Loucy (cell line): ENCODE results near the gene KRT76.

Experiments used
- H2AFZ ChIP-seq: fragments of 200-600 bp; sonication (generic); 2 replicates; pipeline ENCODE4 v1.6.0; 2016; ENCODE audit warnings: antibody characterized with exemption, mild to moderate bottlenecking, low read length, moderate library complexity
- H3F3A ChIP-seq: fragments of 200-600 bp; 2 replicates; pipeline ENCODE4 v1.6.0; 2016; ENCODE audit warnings: antibody characterized with exemption, low read depth, mild to moderate bottlenecking
- H3K27me3 ChIP-seq: fragments of 200-600 bp; sonication (generic); 2 replicates; pipeline ENCODE4 v1.6.1; 2014; ENCODE audit warnings: low read length, mild to moderate bottlenecking; ENCODE audit not compliant: insufficient read depth, poor library complexity, severe bottlenecking
- H3K36me3 ChIP-seq: fragments of 200-600 bp; sonication (generic); 2 replicates; pipeline ENCODE4 v1.6.1; 2016; ENCODE audit warnings: low read length; ENCODE audit not compliant: insufficient read depth
- H3K4me1 ChIP-seq: fragments of 200-600 bp; sonication (generic); 2 replicates; pipeline ENCODE4 v1.5.1; 2014; ENCODE audit warnings: low read length, mild to moderate bottlenecking; ENCODE audit not compliant: insufficient read depth, poor library complexity, severe bottlenecking
- H3K4me2 ChIP-seq: fragments of 200-600 bp; sonication (generic); 2 replicates; pipeline ENCODE4 v1.6.0; 2014; ENCODE audit warnings: antibody characterized with exemption, low read length, low read depth, mild to moderate bottlenecking; ENCODE audit not compliant: poor library complexity, severe bottlenecking
- H3K4me3 ChIP-seq: fragments of 200-600 bp; sonication (generic); 2 replicates; pipeline ENCODE4 v1.5.1; 2014; ENCODE audit warnings: low read length, mild to moderate bottlenecking, mixed read lengths; ENCODE audit not compliant: poor library complexity, severe bottlenecking
- H3K79me2 ChIP-seq: fragments of 200-600 bp; sonication (generic); 2 replicates; pipeline ENCODE4 v1.6.1; 2014; ENCODE audit warnings: low read length; ENCODE audit not compliant: insufficient read depth
- H3K9ac ChIP-seq: fragments of 200-600 bp; sonication (generic); 2 replicates; pipeline ENCODE4 v1.6.0; 2014; ENCODE audit warnings: mild to moderate bottlenecking, low read depth, low read length, moderate library complexity; ENCODE audit not compliant: poor library complexity, severe bottlenecking
- H3K9me2 ChIP-seq: fragments of 200-600 bp; sonication (generic); replicated peaks from 2 replicates; pipeline ENCODE4 v1.6.1; 2016; ENCODE audit warnings: low read depth, low read length, mixed read lengths
- H3K9me3 ChIP-seq: fragments of 200-600 bp; sonication (generic); 2 replicates; pipeline ENCODE4 v1.6.1; 2014; ENCODE audit warnings: mild to moderate bottlenecking, antibody characterized with exemption, low read length, low read depth; ENCODE audit not compliant: insufficient read depth
- H4K20me1 ChIP-seq: fragments of 200-600 bp; sonication (generic); 2 replicates; pipeline ENCODE4 v1.6.0; 2014; ENCODE audit warnings: antibody characterized with exemption, low read length, mild to moderate bottlenecking; ENCODE audit not compliant: insufficient read depth, poor library complexity, severe bottlenecking
- CTCF ChIP-seq: fragments of 200-600 bp; sonication (generic); conservative IDR thresholded peaks from 2 replicates; pipeline ENCODE4 v1.5.1; 2014; ENCODE audit warnings: mild to moderate bottlenecking, antibody characterized with exemption, low read length
- EZH2phosphoT487 ChIP-seq: fragments of 200-600 bp; IDR thresholded peaks from 2 replicates; pipeline ENCODE4 v1.6.1; 2018; ENCODE audit warnings: antibody characterized with exemption, mild to moderate bottlenecking, moderate library complexity, borderline replicate concordance

KRT76 gene

DNA sequence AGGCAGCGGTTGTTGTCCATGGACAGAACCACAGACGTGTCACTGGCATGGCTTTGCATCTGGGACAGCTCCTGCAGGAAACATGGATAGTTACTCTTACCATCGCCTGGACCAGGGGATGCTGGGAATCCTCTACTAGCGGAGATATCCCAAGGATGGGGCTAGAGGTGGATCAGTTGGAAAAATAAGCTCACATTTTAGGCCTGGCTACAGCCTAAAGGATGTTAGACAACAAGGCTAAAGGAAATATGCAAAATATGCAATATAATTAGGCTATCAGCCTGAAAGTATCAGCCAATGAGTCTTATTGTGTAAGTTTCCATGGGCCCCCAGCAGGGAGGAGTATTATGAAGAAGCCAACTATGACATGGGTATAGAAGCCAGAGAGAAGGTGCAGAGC, 5.0 kb downstream of the KRT76 start:
- Histone ChIP-seq H2AFZ (no peak overlapping the region), H3K4me1 (no peaks in the 10 kb centered on the region), H3K9me2 (no peaks in the 10 kb centered on the region), H3K36me3 (no peaks in the 10 kb centered on the region), H4K20me1 (no peaks in the 10 kb centered on the region), H3K4me3 (no peak overlapping the region), H3K9me3 (no peaks in the 10 kb centered on the region), H3K27me3 (no peaks in the 10 kb centered on the region), H3K79me2 (no peaks in the 10 kb centered on the region), H3K9ac (no peak overlapping the region), H3F3A (no peaks in the 10 kb centered on the region), H3K4me2 (no peak overlapping the region)
- TF ChIP-seq EZH2phosphoT487 (no peak), CTCF (no peak)

DNA sequence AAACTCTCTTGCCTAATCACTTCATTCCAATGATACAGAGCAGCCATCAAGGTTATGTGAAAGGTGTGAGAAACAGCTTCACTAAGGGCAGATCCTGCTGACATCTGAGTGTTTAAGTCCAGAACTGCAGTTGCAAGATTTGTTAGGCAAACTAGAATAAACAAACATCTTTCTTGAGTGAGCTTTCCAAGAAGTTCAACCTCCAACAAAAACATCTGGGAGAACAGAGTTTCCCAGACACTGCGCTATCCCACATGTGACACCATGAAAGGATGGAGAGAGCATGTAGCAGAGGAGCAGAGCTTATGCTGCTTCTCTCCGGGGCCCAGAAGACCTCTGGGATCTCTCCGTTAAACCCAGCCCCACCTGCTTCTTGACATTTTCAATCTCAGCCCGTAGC, 5.6 kb downstream of the KRT76 start:
- no peak overlapping the region for H3K9ac ChIP-seq
- TF ChIP-seq CTCF (no peak), EZH2phosphoT487 (no peak)
- H3K27me3 ChIP-seq, result no peaks in the 10 kb centered on the region
- no peak overlapping the region for H3K4me3 ChIP-seq
- no peak overlapping the region for H2AFZ ChIP-seq
- H3K9me3 ChIP-seq, result no peaks in the 10 kb centered on the region
- H3K4me2 ChIP-seq, result no peak overlapping the region
- H3K36me3 ChIP-seq, result no peaks in the 10 kb centered on the region
- H4K20me1 ChIP-seq, result no peaks in the 10 kb centered on the region
- no peaks in the 10 kb centered on the region for H3K79me2 ChIP-seq
- H3K9me2 ChIP-seq, result no peaks in the 10 kb centered on the region
- no peaks in the 10 kb centered on the region for H3K4me1 ChIP-seq
- no peaks in the 10 kb centered on the region for H3F3A ChIP-seq

- Histone ChIP-seq H3K4me2 (no peak overlapping the region), H3K36me3 (no peaks in the 10 kb centered on the region), H3K4me3 (no peak overlapping the region), H4K20me1 (no peaks in the 10 kb centered on the region), H3K9me3 (no peaks in the 10 kb centered on the region), H3K9ac (no peak overlapping the region), H3K9me2 (no peaks in the 10 kb centered on the region), H3K27me3 (no peaks in the 10 kb centered on the region), H3F3A (no peaks in the 10 kb centered on the region), H3K4me1 (no peaks in the 10 kb centered on the region), H2AFZ (no peak overlapping the region), H3K79me2 (no peaks in the 10 kb centered on the region)
- no peak for TF ChIP-seq EZH2phosphoT487
- TF ChIP-seq CTCF, result no peak
These were observed 6.1 kb downstream of the KRT76 start for GRCh38 chr12:52771088-52771487.
